GM15510 (cell line): ENCODE measurements around the gene PPM1H.

ENCODE experiments used
- POLR2A ChIP-seq: IDR thresholded peaks from 3 replicates; pipeline ENCODE4 v1.6.1; 2011; ENCODE audit warnings: borderline replicate concordance; ENCODE audit not compliant: insufficient read length; ENCODE audit errors: extremely low read depth

PPM1H gene

DNA sequence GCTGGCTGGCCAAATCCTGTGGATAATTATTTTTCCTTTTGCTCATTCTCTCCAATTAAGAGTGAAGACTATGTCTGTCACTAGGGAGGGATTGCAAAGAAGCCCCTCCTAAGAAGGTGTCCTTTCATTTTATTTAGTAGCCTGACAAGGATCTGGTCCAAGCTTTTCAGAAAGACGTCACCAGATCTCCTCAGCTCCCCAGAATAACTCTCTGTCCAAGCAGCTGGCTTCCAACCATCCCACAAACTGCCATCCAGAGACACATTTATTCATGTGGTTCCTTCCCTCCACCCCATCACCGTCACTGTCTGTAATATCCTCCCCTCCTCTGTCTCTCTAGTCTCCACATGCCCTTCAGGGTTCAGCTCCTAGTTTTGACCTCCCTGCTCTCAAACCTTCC is 69.9 kb downstream of the PPM1H start:
- TF ChIP-seq POLR2A, result no peak

DNA sequence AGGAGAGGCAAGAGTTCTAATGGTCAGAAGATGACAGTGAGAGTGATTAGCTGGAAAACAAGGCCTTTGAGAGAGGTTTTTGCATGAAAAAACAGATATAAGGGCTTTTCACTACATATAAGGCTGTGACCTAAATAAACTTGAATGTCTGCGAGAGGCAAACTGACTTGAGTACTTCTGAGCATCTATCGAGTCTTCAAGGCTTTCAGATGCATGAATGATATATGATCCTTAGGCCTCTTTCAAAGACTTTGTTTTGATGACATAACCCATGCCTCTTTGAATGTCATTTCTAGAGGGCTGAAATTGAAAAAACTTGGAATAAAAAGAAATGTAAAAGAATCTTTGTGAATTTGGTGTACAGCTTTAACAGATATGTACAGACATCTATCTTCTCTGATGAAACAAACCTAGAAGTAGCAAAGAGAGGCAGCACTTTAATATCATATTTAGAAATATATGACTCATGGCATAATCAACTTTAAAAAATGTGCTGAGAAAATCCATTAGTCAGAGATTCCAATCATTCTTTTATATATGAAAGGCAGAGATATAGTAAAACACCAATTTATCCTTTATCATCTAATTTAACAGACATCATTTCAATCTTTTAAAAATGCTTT is 72.6 kb downstream of the PPM1H start:
- no peak for TF ChIP-seq POLR2A

DNA sequence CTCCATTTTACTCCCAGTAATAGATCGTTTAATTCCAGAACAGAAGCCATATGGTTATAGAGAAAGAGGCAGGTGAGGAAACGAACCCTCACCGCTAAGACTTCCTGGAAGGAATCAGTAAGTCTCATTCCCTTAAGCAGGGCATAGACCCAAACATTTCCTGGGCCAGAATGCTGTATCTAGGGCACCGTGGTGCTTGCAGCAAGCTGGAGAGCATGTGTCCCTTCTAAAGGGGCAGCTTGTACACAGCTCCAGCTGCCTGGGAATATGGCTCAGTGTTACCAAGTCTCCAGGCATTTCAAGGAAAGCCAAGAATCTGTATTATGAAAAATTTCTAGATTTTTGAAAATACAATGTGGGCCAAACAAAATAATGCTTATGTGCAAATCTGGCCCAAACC is 73.4 kb downstream of the PPM1H start:
- TF ChIP-seq POLR2A, result no peak

DNA sequence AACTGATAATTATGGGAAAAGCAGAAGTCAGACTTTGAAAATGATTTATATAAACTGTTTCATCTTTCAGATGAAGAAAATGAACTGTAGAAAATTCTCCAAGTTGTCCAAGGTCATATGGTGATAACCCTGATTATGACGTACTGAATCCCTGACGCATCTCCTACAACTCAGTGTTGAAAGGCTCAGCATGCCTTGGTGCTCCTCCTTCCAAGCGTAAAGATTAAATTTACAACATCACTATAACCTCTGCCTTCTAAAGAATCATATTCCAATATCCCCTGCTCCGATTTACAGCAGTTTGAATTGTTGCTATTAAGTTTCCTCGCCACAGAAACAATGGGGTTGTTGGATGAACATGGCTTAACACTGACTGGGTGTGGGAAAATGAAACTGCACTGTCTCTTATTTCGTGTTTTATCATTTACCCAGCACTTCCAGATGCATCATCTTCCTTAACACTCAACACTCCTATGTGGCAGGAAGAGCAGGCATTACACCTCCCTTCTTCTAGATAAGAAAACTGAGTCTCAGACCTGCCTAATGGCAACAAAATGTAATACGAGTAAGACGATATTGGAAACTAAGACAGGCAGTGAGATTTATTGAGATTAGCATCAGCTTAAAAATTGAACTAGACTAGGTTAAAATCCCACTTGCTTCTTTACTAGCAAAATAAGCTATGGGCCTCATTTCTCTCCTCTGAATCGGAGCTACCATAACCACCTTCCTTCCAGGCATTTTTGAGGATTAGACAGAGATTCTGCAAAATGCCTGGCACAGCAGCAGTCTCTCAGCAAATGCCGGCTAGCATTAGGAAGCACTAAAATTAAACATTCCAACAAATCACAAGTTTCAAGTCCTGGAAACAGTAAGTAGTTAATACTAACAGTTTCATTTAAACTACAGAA is 74.2 kb downstream of the PPM1H start:
- TF ChIP-seq POLR2A, result no peak

DNA sequence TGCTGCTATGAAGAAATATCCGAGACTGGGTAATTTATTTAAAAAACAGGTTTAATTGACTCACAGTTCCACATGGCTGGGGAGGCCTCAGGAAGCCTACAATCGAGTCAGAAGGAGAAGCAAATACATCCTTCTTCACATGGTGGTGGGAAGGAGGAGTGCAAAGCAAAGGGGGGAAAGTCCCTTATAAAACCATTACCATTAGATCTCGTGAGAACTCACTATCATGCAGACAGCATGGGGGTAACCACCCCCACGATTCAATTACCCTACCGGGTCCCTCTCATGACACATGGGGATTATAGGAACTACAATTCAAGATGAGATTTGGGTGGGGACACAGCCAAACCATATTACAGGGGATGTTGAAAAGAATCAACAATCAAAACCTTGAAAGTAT is 74.9 kb downstream of the PPM1H start:
- TF ChIP-seq POLR2A, result no peak

DNA sequence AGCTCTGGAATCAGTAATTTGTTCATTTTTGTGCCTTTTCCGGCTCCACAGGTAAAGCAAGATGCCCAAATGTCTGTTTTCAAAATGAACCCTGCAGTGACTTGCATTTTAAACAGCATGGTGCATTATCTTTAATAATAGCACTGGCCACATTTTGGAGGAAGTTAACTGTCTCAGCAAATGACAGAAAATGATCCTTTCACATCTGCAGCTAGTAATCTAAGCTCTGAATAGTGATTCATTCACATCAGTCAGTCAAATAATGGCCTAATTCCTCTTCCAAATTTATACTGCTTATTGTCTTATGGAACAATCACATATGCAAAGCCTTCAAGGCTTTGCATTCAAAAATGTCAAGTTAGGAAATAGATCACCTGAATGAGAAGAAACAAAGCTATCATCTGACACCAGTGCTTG is 75.6 kb downstream of the PPM1H start:
- TF ChIP-seq POLR2A, result no peak

DNA sequence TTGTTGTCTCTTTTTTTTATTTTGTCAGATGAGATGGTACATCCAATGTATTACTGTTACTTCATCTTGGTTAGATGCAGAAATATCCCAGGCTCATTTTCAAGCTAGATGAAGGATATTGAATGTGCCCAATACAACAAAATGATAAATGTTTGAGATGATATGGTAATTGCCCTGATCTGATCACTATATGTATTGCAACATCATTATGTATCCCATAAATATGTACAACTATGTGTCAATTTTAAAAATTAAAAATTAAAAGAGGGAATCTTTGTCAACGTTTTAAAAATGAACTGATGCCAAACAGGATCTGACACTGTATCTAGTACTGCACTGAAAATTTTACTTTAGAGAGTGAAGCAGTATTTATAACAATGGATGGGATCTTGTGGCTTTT is 78.5 kb downstream of the PPM1H start:
- TF ChIP-seq POLR2A, result no peak

DNA sequence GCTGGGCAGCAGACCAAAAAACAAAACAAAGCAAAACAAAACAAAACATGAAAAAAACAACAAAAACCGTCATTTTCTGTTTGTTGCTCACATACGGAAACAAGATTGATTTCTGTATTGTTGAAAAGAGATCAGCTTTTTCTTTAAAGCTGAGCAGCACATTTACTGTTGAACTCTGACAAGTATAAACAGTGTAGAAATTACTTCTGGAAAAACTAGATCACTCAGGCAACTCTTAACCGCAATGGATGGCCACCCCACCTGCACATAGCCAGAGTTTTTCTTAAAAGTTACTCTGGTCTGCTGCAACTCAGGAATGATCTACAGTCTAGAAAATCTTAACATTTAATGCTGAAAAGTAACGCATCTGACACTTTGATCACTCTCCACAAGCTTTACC is 80.9 kb downstream of the PPM1H start:
- no peak for TF ChIP-seq POLR2A

DNA sequence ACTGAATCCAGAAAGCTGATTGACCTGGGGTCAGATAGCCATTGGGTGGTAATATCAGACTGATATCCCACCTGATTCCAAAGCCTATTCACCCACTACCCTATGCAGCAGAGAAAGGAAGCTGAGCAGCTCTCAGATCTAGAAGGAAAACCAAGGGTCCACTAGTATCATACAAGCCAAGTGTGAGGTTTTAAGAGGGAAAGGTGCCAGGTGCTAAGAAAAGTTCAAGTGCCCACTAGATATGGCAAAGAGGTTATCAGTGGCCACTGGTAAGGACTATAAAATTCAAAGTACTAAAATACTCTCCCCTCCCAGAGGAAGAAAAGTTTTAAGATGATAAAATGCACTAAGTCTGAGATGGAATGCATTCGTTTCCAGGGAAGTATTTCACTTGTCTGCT is 85.6 kb downstream of the PPM1H start:
- no peak for TF ChIP-seq POLR2A

DNA sequence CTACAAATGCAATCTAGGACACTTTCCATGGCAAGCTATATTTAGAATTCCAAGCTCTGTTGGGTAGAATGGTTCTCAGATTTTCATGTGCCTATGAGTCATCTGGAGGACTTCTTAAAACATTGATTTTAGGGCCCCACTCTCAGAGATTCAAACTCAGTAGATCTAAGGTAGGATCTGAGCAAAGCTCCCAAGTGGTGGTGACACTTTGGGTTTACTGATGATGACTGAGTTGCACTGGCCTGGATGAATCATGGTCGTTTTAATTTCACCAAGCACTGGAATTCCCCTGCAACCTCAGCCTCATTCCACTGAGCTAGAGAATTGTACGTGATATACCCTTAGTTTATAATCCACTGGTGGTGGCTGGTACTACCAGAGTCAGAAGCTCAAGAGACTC is 86.5 kb downstream of the PPM1H start:
- no peak for TF ChIP-seq POLR2A

DNA sequence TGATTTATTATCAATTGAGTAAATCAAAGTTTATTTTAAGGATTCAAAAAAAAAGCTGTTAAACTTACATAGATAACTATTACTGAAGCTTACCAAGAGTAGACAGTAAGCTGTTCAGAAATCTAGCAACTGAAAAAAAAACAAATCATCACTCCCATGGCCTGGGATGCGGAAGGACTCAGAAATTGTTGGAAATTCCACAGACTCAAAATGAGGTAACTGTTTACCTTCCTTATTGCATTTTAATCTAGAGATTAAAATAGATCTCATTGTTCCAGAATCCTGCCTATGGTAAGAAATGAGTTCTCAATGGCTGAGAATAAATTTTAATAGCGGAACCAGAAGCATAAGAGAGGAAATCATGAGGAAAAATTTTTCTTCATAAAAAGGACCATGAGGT is 87.2 kb downstream of the PPM1H start:
- no peak for TF ChIP-seq POLR2A

DNA sequence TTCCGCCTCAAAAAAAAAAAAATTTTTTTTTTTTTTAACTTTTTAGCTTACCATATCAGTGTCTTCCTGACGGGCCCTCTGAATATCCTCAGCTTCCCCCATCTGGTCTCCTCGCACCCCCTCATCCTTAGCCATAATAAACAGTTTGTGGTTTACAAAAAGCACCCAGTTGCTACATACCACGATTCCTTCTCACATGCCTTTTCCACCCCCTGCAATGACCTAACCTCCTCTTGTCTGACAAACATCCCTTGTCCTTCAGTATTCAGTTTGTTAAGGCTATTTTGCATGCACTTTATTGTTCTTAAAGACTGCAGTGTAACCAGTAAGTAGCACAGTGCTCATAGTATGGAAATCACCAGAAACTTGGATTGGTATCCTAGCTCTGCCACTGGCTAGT is 88.5 kb downstream of the PPM1H start:
- TF ChIP-seq POLR2A, result no peak

DNA sequence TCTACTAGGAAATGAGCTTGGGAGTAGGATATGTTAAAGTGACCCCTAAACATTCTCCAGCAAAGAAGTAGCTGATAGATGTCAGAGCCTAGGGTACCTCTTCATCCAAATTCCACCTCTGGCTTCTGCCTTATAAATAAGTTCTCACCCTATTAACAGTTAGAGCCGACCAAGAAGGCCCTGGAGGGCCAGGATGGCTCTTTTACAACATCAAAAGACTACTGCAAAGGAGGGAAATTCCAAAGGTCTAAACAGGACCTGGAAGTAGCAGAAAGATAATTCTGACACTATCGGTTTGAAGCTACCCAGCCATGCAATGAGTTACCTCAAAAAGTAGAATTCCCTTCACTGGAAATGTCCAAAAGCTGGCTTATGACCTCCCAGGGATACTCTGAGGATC is 90.0 kb downstream of the PPM1H start:
- TF ChIP-seq POLR2A, result no peak

DNA sequence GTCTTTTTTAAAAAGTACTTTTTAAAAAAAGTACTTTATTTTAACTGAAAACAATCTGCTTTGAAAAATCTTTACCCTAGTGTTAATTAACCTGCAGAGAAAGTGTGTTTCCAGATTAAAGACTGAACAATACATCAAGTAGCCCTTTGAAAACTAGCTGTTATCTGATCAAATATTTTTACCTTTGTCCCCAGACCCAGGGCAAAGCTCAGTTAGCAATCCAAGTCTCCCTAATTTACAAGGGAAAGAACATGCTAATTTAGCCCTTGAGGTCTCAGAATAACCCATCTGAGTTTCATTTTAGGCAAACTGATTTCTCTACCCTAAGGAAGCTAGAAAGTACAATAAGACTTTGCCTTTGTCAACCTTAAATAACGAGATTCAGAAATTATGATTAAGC is 91.2 kb downstream of the PPM1H start:
- TF ChIP-seq POLR2A, result no peak

DNA sequence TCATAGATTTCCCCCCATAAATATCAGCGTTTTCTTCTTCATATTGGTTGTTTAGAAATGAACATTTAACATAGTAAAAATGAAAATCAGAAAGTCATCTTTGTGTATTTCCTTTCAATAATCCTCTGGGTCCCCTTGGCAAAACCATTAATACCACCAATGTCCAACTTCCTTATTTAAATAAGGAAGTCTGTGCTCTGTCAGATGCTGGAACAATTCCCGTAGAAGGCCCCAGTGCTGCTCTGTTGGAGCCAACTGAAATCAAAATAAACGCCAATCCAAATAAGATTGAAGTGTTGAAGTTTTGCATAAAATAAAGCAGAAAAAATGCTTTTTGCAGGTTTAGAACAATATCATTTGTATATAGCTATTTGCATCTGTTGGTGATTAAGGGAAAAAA is 93.1 kb downstream of the PPM1H start:
- TF ChIP-seq POLR2A, result no peak

DNA sequence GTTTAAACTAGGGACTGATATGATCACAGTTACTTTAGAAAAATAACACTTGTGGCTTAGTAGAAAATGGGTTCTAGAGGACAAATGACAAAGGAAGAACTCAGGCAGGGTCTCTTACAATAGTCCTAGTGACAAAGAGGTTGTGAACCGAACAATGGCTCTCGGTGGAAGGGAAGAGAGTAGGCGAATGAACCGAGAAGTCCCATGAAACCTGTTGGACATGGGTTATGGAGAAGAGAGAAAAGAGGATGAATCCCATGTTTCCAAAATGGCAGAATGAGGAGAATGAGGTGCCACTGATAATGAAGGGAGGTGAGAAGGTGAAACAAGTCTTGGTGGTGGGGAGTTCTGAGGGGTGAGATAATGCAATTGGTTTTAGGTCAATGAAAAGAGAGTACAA is 94.1 kb downstream of the PPM1H start:
- TF ChIP-seq POLR2A, result no peak
